ENCODE data around the gene CPM. TPM values are rescaled to one million over a fixed set of nuclear protein-coding genes. Genes with fewer than 3 reads are reported as not detected.

The CPM gene
- polyA plus RNA-seq, 2 of the 4 experiments (the other 2 are of a cell fraction) = 3.7 to 6.8 TPM

GRCh38 chr12:68877583-68877982 lies 55.4 kb downstream of the CPM start:
- no peak for ATAC-seq
- WGBS (ENCODE audit: missing lambda C conversion rate) = 56% methylated on average over 4 of the region's 4 CpGs
- FAIRE-seq = no peak
- no peaks in the 10 kb centered on the region for H3K9me3 ChIP-seq
- ChIA-PET POLR2A (no interaction called here), CTCF (interaction anchor here (1.0 to 1.4 kb wide), 2 partner anchors 9 to 192 kb away, joined by 4 to 5 read pairs; no protein-coding TSS in a partner anchor)
- H3K4me1 ChIP-seq = no peaks in the 10 kb centered on the region
- no peak overlapping the region for H3K27ac ChIP-seq
- H3K4me2 ChIP-seq = no peak overlapping the region
- no peak overlapping the region for H3K4me3 ChIP-seq
- TF ChIP-seq BHLHE40 (IDR thresholded peaks at IDR 0.05; ENCODE audit: low read depth, low read length) (no peak), JUNB (IDR thresholded peaks at IDR 0.05) (no peak)
- DNase-seq (ENCODE audit: low read depth in 1 of 2, low spot score in 1 of 2) = no peak

- 83% methylated on average over 4 of the region's 4 CpGs for WGBS (ENCODE audit: missing lambda C conversion rate)
- POLR2A ChIA-PET = interaction anchor here (0.6 kb wide), 1 partner anchor 285 kb away, joined by 4 read pairs; no protein-coding TSS in a partner anchor
Observed at GRCh38 chr12:68876461-68876860, 56.5 kb downstream of the CPM start.

DNA sequence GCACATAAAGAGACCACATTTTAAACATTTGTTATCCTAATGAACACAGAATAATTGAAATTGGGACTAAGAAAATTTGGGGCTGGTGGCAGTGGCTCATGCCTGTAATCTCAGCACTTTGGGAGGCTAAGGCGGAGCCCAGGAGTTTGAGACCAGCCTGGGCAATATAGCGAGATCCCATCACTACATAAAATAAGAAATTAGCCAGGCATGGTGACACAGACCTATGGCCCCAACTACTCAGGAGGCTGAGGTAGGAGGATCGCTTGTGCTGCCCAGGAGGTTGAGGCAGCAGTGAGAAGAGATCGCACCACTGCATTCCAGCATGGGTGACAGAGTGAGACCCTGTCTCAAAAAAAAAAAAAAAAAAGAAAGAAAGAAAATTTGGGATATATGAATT lies 59.7 kb downstream of the CPM start:
- Histone ChIP-seq H3K27ac (no peak overlapping the region), H3K4me2 (no peak overlapping the region), H3K4me1 (no peaks in the 10 kb centered on the region), H3K9me3 (no peaks in the 10 kb centered on the region), H3K4me3 (no peak overlapping the region)
- ChIA-PET POLR2A (no interaction called here), CTCF (interaction anchor here (1.5 kb wide), 1 partner anchor 10 kb away, joined by 3 read pairs; no protein-coding TSS in a partner anchor)
- ATAC-seq (no peak), DNase-seq (ENCODE audit: low read depth in 1 of 2, low spot score in 1 of 2) (no peak), FAIRE-seq (no peak)
- 89% methylated on average over 4 of the region's 4 CpGs for WGBS (ENCODE audit: missing lambda C conversion rate)
- TF ChIP-seq, protein P1, sequence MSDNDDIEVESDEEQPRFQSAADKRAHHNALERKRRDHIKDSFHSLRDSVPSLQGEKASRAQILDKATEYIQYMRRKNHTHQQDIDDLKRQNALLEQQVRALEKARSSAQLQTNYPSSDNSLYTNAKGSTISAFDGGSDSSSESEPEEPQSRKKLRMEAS (IDR thresholded peaks at IDR 0.05) = no peak
- TF ChIP-seq, protein P2, sequence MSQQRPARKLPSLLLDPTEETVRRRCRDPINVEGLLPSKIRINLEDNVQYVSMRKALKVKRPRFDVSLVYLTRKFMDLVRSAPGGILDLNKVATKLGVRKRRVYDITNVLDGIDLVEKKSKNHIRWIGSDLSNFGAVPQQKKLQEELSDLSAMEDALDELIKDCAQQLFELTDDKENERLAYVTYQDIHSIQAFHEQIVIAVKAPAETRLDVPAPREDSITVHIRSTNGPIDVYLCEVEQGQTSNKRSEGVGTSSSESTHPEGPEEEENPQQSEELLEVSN (IDR thresholded peaks at IDR 0.05; ENCODE audit: borderline replicate concordance, low read depth) = no peak
- no peak for TF ChIP-seq ZSCAN20 (CRISPR knock-in tag; IDR thresholded peaks at IDR 0.05)
- TF ChIP-seq SMC3 (IDR thresholded peaks at IDR 0.05) = no peak
- no peak for TF ChIP-seq EP300 (IDR thresholded peaks at IDR 0.05)
- no peak for TF ChIP-seq HOXA7 (CRISPR knock-in tag; IDR thresholded peaks at IDR 0.05)

More at GRCh38 chr12:68876461-68876860, 56.5 kb downstream of the CPM start:
- DNase-seq (ENCODE audit: low read depth in 1 of 2, low spot score in 1 of 2) (no peak), ATAC-seq (no peak), FAIRE-seq (no peak)
- CTCF ChIA-PET = interaction anchor here (0.7 to 1.4 kb wide), 2 partner anchors 194 to 793 kb away, joined by 3 to 5 read pairs; no protein-coding TSS in a partner anchor
- Histone ChIP-seq H3K4me3 (no peak overlapping the region), H3K4me2 (no peak overlapping the region), H3K9me3 (no peaks in the 10 kb centered on the region), H3K27ac (no peak overlapping the region), H3K4me1 (no peaks in the 10 kb centered on the region)
- TF ChIP-seq, protein P3, sequence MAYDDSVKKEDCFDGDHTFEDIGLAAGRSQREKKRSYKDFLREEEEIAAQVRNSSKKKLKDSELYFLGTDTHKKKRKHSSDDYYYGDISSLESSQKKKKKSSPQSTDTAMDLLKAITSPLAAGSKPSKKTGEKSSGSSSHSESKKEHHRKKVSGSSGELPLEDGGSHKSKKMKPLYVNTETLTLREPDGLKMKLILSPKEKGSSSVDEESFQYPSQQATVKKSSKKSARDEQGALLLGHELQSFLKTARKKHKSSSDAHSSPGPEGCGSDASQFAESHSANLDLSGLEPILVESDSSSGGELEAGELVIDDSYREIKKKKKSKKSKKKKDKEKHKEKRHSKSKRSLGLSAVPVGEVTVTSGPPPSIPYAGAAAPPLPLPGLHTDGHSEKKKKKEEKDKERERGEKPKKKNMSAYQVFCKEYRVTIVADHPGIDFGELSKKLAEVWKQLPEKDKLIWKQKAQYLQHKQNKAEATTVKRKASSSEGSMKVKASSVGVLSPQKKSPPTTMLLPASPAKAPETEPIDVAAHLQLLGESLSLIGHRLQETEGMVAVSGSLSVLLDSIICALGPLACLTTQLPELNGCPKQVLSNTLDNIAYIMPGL (CRISPR knock-in tag; IDR thresholded peaks at IDR 0.05; ENCODE audit: borderline replicate concordance) = no peak
- TF ChIP-seq RNF2 (IDR thresholded peaks at IDR 0.05; ENCODE audit: borderline replicate concordance, low read depth) (no peak), ELK1 (IDR thresholded peaks at IDR 0.05; ENCODE audit: low read depth, low read length) (no peak), ESRRA (IDR thresholded peaks at IDR 0.05; ENCODE audit: borderline replicate concordance, low read length) (no peak), CEBPB (IDR thresholded peaks at IDR 0.05) (no peak), EP300 (IDR thresholded peaks at IDR 0.05) (no peak), TP53 (CRISPR knock-in tag; IDR thresholded peaks at IDR 0.05) (no peak), JUNB (IDR thresholded peaks at IDR 0.05) (no peak), RCOR1 (IDR thresholded peaks at IDR 0.05; ENCODE audit: low read depth, low read length) (no peak), ZFP36 (IDR thresholded peaks at IDR 0.05; ENCODE audit: borderline replicate concordance, partially characterized antibody) (no peak), NFE2L2 (conservative IDR thresholded peaks at IDR 0.05; ENCODE audit: low read length) (no peak), HES2 (IDR thresholded peaks at IDR 0.05) (no peak), JUN (IDR thresholded peaks at IDR 0.05) (no peak)
- TF ChIP-seq, protein P4, sequence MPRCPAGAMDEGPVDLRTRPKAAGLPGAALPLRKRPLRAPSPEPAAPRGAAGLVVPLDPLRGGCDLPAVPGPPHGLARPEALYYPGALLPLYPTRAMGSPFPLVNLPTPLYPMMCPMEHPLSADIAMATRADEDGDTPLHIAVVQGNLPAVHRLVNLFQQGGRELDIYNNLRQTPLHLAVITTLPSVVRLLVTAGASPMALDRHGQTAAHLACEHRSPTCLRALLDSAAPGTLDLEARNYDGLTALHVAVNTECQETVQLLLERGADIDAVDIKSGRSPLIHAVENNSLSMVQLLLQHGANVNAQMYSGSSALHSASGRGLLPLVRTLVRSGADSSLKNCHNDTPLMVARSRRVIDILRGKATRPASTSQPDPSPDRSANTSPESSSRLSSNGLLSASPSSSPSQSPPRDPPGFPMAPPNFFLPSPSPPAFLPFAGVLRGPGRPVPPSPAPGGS (IDR thresholded peaks at IDR 0.05) = no peak
- TF ChIP-seq, protein P1 (IDR thresholded peaks at IDR 0.05) = no peak

All from A549 (cell line).